ENCODE results near the gene FMN2.

- no peak for TF ChIP-seq CTCF (IDR thresholded peaks at IDR 0.05; ENCODE audit: low read depth, low read length, poor library complexity, severe bottlenecking)
- TF ChIP-seq EZH2phosphoT487 (IDR thresholded peaks at IDR 0.05; ENCODE audit: borderline replicate concordance, low read length): no peak
Measured at GRCh38 chr1:240170266-240170665, 78.6 kb downstream of the FMN2 start.

All from DOHH2 (cell line).